ENCODE data around the gene RSPRY1. TPM values are rescaled to one million over a fixed set of nuclear protein-coding genes. Genes with fewer than 3 reads are reported as not detected.
A peak's percentile ranks its signal among the peaks of the same experiment; 100 is the strongest.
"Not testable (repeated sequence)": the region's sequence is repeated elsewhere in the genome, so short reads cannot be mapped to it uniquely, and the experiment has no call there.

RSPRY1 gene
- total and polyA plus RNA-seq, 5 donors from 2014 or later = 25.7 to 46.4 (median 31.7) TPM

GRCh38 chr16:57263541-57264351 lies 77.6 kb downstream of the RSPRY1 start:
- H3K4me3 ChIP-seq (ENCODE audit: low read depth, low read length) = no peak overlapping the region
- peaks cover 5 to 43% (median 7%) of the 10 kb centered on the region in 4 donors for H3K4me1 Mint-ChIP-seq
- peaks cover 18% of the 10 kb centered on the region for H3K4me1 ChIP-seq (ENCODE audit: control insufficient read depth, insufficient read depth, low read length, poor library complexity, severe bottlenecking)

GRCh38 chr16:57264381-57264780 lies 78.3 kb downstream of the RSPRY1 start:
- DNase-seq = no peak
- no peaks in the 10 kb centered on the region for H3K9me3 ChIP-seq (ENCODE audit: control insufficient read depth in 2 of 2, low read length in 2 of 2)
- no peak overlapping the region for H3K27ac ChIP-seq (ENCODE audit: insufficient read depth, low read length, poor library complexity, severe bottlenecking)
- no peak overlapping the region for H3K27ac Mint-ChIP-seq
- ATAC-seq (ENCODE audit: low read depth in 2 of 2) = no peak
- H3K4me1 Mint-ChIP-seq = peaks cover 5 to 43% (median 7%) of the 10 kb centered on the region in 4 donors
- H3K4me3 ChIP-seq (ENCODE audit: low read depth, low read length) = no peak overlapping the region
- no peaks in the 10 kb centered on the region for H3K9me3 Mint-ChIP-seq
- no peaks in the 10 kb centered on the region for H3K36me3 Mint-ChIP-seq
- H3K4me1 ChIP-seq (ENCODE audit: control insufficient read depth, insufficient read depth, low read length, poor library complexity, severe bottlenecking) = peaks cover 18% of the 10 kb centered on the region
- no peaks in the 10 kb centered on the region for H3K36me3 ChIP-seq (ENCODE audit: control insufficient read depth, insufficient read depth, low read length)
- H3K27me3 Mint-ChIP-seq = peaks cover 4% of the 10 kb centered on the region
- H3K27me3 ChIP-seq (ENCODE audit: control insufficient read depth, insufficient read depth, low read length) = no peaks in the 10 kb centered on the region
- no peak overlapping the region for H3K4me3 Mint-ChIP-seq

More at GRCh38 chr16:57263541-57264351, 77.6 kb downstream of the RSPRY1 start:
- ATAC-seq (ENCODE audit: low read depth in 2 of 2) (no peak), DNase-seq (no peak)
- Mint-ChIP-seq H3K9me3 (no peaks in the 10 kb centered on the region), H3K4me3 (no peak overlapping the region), H3K27ac (no peak overlapping the region), H3K36me3 (no peaks in the 10 kb centered on the region), H3K27me3 (peaks cover 4% of the 10 kb centered on the region)
- H3K9me3 ChIP-seq (ENCODE audit: control insufficient read depth in 2 of 2, low read length in 2 of 2) = no peaks in the 10 kb centered on the region
- H3K36me3 ChIP-seq (ENCODE audit: control insufficient read depth, insufficient read depth, low read length) = no peaks in the 10 kb centered on the region
- no peaks in the 10 kb centered on the region for H3K27me3 ChIP-seq (ENCODE audit: control insufficient read depth, insufficient read depth, low read length)
- H3K27ac ChIP-seq (ENCODE audit: insufficient read depth, low read length, poor library complexity, severe bottlenecking) = no peak overlapping the region

DNA sequence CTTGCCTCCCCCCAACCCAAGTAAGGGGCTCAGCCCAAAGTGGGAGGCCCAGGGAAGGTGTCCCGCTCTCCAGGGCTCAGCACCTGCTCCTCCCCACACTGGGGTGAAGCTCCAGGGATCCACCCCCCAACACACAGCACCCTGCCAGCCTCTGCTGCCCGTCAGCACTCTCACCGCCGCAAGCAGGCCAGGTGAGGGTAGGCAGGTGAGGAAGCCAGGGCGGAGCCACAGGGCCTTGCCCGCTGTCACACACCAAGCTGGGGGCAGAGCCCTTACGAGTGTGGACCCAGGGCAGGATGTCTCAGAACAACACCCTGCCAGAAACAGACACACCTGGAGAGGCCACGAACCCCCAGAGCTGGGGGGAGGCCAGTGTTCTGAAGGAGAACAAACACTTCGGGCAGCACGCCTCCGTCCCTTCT lies 78.8 kb downstream of the RSPRY1 start:
- Mint-ChIP-seq H3K4me3 (no peak overlapping the region), H3K27me3 (peaks cover 4% of the 10 kb centered on the region), H3K27ac (peak overlapping the region in 2 of 3 donors; percentile 27 to 68), H3K4me1 (peaks cover 5 to 41% (median 7%) of the 10 kb centered on the region in 4 donors), H3K9me3 (no peaks in the 10 kb centered on the region), H3K36me3 (no peaks in the 10 kb centered on the region)
- H3K4me3 ChIP-seq (ENCODE audit: low read depth, low read length) = no peak overlapping the region
- no peak overlapping the region for H3K27ac ChIP-seq (ENCODE audit: insufficient read depth, low read length, poor library complexity, severe bottlenecking)
- no peaks in the 10 kb centered on the region for H3K36me3 ChIP-seq (ENCODE audit: control insufficient read depth, insufficient read depth, low read length)
- no peak for DNase-seq
- ATAC-seq (ENCODE audit: low read depth in 2 of 2) = no peak
- H3K9me3 ChIP-seq (ENCODE audit: control insufficient read depth in 2 of 2, low read length in 2 of 2) = no peaks in the 10 kb centered on the region
- peaks cover 16% of the 10 kb centered on the region for H3K4me1 ChIP-seq (ENCODE audit: control insufficient read depth, insufficient read depth, low read length, poor library complexity, severe bottlenecking)
- no peaks in the 10 kb centered on the region for H3K27me3 ChIP-seq (ENCODE audit: control insufficient read depth, insufficient read depth, low read length)

DNA sequence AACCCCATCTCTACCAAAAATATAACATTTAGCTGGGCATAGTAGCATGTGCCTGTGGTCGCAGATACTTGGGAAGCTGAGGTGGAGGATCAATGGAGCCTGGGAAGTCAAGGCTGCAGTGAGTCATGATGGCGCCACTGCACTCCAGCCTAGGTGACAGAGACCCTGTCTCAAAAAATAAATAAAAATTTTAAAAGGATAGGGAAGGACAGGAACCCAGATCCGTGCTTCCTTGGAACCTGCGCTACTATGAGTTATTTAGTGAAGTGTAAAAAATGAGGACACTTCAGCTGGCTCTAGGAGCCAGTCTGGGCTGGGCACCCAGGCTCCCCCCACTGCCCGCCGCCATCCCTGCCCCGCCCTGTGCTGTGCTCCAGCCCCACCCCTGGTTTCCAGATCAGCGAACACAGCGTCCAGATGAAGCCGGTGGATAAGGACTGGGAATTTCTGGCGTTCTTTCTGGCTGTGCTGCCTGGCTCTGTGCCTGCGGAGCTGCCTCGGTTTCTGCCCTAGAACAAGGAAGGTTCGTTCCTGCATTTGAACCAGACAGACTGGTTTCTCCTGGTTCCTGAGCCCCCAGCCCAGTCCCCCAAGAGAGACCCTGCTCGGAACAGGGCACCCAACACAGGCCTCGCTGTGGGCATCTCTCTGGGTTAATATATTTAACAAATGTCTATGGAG lies 79.9 kb downstream of the RSPRY1 start:
- DNase-seq (no peak), ATAC-seq (ENCODE audit: low read depth in 2 of 2) (no peak)
- Mint-ChIP-seq H3K4me1 (peaks cover 5 to 33% (median 7%) of the 10 kb centered on the region in 4 donors), H3K36me3 (no peaks in the 10 kb centered on the region), H3K9me3 (no peaks in the 10 kb centered on the region), H3K27me3 (peaks cover 4% of the 10 kb centered on the region), H3K27ac (peak overlapping the region; percentile 76 to 94 (median 92)), H3K4me3 (peak overlapping the region in 3 of 4 donors; percentile 56 to 72 (median 66))
- Histone ChIP-seq H3K4me3 (ENCODE audit: low read depth, low read length) (no peak overlapping the region), H3K9me3 (ENCODE audit: control insufficient read depth in 2 of 2, low read length in 2 of 2) (no peaks in the 10 kb centered on the region), H3K27me3 (ENCODE audit: control insufficient read depth, insufficient read depth, low read length) (no peaks in the 10 kb centered on the region), H3K27ac (ENCODE audit: insufficient read depth, low read length, poor library complexity, severe bottlenecking) (no peak overlapping the region), H3K36me3 (ENCODE audit: control insufficient read depth, insufficient read depth, low read length) (no peaks in the 10 kb centered on the region), H3K4me1 (ENCODE audit: control insufficient read depth, insufficient read depth, low read length, poor library complexity, severe bottlenecking) (peaks cover 14% of the 10 kb centered on the region)

DNA sequence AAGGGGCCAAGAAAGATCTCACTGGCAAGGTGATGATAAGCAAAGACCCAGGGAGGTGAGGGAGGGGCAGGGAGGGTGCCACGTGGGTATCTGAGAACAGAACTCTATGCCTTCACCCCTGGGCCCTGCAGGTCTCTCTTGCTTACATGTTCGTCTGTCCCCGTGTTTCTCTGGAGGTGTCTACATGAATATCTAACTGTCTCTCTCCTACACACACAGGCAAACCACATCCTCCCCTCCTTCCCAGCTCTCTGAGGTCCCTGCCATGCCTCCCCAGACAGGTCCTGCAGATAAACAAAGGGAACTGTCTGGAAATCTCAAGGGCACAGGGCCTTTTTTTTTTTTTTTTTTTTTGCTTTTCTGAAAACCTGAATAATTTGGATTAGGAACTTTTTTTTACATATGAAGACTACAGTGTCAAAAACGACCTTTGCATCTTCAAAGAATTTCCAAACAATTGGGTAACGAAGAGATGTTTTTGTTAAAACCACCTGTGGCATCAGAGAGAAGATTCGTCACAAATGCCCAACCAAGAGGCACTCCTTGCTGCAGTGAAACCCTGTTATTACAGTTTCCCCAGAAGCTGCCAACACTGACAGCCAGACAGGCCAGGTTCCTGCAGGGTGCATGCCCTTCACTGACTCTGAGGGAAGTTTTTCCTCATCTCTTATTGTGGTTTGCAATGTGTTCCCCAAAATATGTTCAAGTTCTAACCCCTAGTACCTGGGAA lies 80.6 kb downstream of the RSPRY1 start:
- no peak overlapping the region for H3K4me3 ChIP-seq (ENCODE audit: low read depth, low read length)
- H3K36me3 ChIP-seq (ENCODE audit: control insufficient read depth, insufficient read depth, low read length) = no peaks in the 10 kb centered on the region
- peaks cover 2% of the 10 kb centered on the region for H3K27me3 Mint-ChIP-seq
- no peaks in the 10 kb centered on the region for H3K27me3 ChIP-seq (ENCODE audit: control insufficient read depth, insufficient read depth, low read length)
- H3K27ac ChIP-seq (ENCODE audit: insufficient read depth, low read length, poor library complexity, severe bottlenecking) = no peak overlapping the region
- DNase-seq (peak in 2 of 3 donors; percentile 52 to 68), ATAC-seq (ENCODE audit: low read depth in 2 of 2) (peak; percentile 70 to 76)
- no peaks in the 10 kb centered on the region for H3K9me3 Mint-ChIP-seq
- no peaks in the 10 kb centered on the region for H3K9me3 ChIP-seq (ENCODE audit: control insufficient read depth in 2 of 2, low read length in 2 of 2)
- H3K4me3 Mint-ChIP-seq = peak overlapping the region; percentile 23 to 72 (median 61)
- peaks cover 4 to 33% (median 7%) of the 10 kb centered on the region in 4 donors for H3K4me1 Mint-ChIP-seq
- H3K27ac Mint-ChIP-seq = peak overlapping the region; percentile 76 to 94 (median 92)
- H3K4me1 ChIP-seq (ENCODE audit: control insufficient read depth, insufficient read depth, low read length, poor library complexity, severe bottlenecking) = peaks cover 14% of the 10 kb centered on the region
- H3K36me3 Mint-ChIP-seq = no peaks in the 10 kb centered on the region

DNA sequence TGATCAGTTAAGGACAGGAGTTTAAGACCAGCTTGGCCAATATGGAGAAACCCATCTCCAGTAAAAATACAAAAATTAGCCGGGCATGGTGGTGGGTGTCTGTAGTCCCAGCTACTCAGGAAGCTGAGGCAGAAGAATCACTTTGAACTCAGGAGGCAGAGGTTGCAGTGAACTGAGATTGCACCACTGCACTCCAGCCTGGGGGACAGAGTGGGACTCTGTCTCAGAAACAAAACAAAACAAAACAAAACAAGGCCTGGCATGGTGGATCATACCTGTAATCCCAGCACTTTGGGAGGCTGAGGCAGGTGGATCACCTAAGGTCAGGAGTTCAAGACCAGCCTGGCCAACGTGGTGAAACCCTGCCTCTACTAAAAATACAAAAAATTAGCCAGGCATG lies 81.2 kb downstream of the RSPRY1 start:
- not testable (repeated sequence) for H3K36me3 Mint-ChIP-seq, DNase-seq
- H3K4me1 ChIP-seq (ENCODE audit: control insufficient read depth, insufficient read depth, low read length, poor library complexity, severe bottlenecking) = peaks cover 14% of the 10 kb centered on the region

More for the DNA sequence above, 81.2 kb downstream of the RSPRY1 start:
- peak overlapping the region; percentile 76 to 94 (median 92) for H3K27ac Mint-ChIP-seq
- H3K27ac ChIP-seq (ENCODE audit: insufficient read depth, low read length, poor library complexity, severe bottlenecking); ATAC-seq (ENCODE audit: low read depth in 2 of 2); H3K4me3 ChIP-seq (ENCODE audit: low read depth, low read length); H3K27me3 Mint-ChIP-seq; H3K9me3 ChIP-seq (ENCODE audit: control insufficient read depth in 2 of 2, low read length in 2 of 2); H3K36me3 ChIP-seq (ENCODE audit: control insufficient read depth, insufficient read depth, low read length); H3K27me3 ChIP-seq (ENCODE audit: control insufficient read depth, insufficient read depth, low read length); H3K9me3 Mint-ChIP-seq: not testable (repeated sequence)
- peaks cover 3 to 33% (median 7%) of the 10 kb centered on the region in 4 donors for H3K4me1 Mint-ChIP-seq
- H3K4me3 Mint-ChIP-seq = peak overlapping the region in 2 of 4 donors; percentile 66 to 72

Measured in CD4-positive, CD25-positive, alpha-beta regulatory T cell (primary cell).